Measurements from ENCODE around the gene AGAP9.
"Not testable (repeated sequence)": the region's sequence is repeated elsewhere in the genome, so short reads cannot be mapped to it uniquely, and the experiment has no call there.

AGAP9 gene

DNA sequence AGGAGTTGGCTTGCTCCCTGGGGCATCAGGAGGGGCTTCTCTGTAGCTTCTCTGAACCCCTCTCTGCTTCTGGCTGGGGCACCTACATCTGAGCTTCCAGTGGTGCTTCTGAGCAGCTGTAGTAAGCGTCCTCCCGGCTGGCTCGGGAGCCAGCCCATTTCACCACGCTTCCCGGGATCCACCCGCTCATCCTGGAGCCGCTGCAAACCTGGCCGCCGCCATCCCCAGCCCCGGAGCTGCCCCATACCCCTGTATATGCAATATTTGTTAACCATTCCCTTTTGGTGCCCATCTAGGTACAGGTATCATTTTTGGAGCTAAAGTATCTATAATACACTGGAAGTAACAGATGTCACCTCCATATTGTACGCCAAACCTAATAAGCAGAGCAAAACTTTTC is 38.7 kb downstream of the AGAP9 start:
- DNase-seq = not testable (repeated sequence)

DNA sequence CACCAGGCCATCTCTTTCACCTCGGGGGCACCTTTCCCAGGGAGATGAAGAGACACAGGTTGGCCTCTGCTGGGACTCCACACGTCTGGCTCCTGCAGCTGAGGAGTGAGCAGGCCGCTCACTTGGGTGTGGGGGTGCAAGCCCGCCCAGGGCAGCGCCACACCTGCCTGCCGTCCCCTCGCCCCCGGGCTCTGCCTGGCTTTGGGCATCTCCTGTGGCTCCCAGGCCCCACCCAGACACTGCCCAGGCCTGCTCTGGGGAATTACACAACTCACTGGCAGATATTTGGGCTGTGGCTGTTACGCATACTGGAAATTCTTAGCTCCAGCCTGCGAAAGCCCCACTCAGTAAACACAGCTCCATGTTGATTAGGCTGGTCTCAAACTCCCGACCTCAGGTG is 39.5 kb downstream of the AGAP9 start, which contains the start of gene ANXA8:
TSS of gene ANXA8 (minus strand) at position 193 of the 400 bp plus-strand sequence. CDS start at position 11, 182 bp downstream.
- not testable (repeated sequence) for DNase-seq

DNA sequence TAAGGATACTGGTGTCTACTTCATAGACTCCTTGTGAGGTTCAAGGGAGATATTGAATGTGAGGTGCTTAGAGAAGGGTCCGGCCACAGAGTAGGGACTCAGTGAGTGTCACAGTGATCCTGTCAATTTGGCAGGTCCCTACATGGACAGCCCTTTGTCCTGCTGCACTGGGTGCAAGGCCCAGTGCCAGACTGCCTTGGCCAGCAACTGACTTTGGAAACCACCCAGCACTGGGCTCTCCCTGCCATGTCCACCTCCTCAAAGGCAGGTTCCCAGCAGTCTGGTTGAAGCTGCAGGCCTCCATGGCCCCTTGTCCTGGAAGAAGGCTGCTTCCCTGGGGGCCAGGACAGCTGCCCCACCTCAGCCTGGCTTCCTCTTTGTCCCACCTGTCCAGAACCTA is 41.1 kb downstream of the AGAP9 start:
- not testable (repeated sequence) for DNase-seq

DNA sequence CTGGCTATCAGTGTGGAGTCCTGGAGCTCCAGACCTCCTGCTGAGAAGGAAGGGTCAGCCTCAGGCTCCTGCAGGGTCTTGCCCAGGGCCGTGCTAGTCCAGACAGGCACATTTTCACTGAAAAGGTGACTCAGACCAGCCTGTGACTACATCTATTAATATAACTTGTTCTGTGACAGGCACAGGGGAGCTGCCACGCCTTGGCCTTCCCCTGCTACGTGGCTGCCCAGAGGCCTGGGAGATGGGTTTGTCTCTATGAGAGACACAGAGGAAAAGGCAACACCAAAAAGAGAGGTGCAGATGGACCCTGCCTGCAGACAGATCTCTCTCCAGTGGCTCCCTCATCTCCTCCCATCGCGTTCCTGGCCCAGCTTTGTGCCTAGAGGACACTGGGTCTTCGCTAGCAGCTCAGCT is 41.7 kb downstream of the AGAP9 start:
- not testable (repeated sequence) for DNase-seq

DNA sequence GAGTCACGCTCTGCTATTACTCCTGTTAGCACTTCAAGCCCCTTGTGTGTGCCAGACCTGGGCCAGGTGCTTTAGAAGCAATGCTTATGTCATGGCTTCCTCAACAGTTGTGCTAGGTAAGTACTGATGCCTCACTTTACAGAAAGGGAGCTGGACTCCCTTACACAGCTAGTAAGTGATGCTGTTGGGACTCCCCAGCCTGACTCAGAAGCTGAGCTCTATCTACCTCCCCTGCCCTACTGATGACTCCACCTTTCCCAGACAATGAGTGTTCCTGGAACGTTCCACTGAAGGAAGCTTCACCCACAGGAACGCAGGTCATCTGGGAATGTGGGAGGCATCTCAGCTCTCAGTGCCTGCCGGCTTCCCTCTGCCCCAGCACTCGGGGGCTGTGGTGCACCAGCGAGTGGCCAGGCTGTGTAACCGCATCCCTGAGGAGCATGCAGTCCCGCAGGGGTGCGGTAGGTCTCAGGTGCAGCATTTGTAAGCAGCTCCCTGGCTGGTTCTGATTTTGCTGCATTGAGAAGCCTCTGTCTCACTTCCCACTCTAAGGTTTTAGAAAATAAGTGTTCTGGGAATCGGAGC is 42.2 kb downstream of the AGAP9 start:
- DNase-seq = not testable (repeated sequence)

DNA sequence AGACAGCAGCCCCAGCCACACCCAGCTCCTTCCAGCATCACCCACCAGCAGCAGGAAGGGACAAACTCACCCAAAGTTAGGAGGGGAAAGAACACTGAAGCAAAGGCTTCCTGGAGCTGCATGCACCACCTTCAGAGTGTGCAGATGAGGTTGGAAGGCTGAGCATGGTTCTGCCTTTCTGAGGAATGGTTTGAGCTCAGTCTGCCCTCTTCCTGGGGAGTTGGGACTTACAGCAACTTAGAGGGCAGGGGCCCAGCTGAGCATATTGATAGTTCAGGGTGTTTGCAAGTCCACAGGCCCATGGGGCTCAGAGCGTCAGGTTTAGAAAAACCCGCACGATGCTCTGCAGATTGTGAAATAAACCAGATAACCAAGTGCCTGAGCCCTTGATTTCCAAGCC is 43.3 kb downstream of the AGAP9 start:
- not testable (repeated sequence) for DNase-seq

DNA sequence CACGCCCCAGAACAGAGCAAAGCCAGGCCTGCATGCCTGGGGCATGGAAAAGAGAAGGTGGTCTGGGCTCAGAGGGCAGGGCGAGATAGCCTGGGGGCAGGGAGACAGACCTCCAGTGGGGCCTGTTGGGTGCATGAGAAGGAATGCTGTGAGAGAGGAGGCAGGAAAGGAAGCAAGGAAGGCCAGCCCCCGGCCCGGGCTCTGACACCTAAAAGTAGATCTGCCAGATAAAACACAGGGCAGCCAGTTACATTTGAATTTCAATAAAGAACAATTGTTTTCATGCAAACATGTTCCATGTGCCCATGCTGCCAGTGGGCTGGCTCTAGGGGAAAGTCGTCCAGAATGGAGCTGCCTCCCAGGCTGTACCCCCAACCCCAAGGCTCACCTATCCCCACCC is 45.3 kb downstream of the AGAP9 start:
- DNase-seq = not testable (repeated sequence)

DNA sequence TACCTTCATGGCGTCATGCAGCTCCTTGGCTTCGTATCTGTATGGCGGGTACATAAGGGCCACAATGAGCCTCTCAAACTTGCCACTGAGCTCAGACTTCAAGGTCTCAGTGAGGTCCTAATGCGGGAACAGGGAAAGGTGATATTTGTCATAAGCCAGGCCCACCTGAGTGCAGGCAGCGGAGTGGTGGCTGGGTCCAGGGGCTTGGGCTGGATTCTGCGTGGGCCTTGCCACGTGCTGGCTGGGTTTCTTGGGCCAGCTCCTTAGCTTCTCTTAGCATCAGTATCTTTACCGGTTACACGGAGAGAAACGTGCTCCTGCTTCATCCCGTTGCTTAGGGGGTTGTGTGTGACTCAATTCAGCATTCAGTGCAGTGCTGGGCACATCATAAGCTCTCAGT is 46.4 kb downstream of the AGAP9 start:
- DNase-seq = not testable (repeated sequence)

DNA sequence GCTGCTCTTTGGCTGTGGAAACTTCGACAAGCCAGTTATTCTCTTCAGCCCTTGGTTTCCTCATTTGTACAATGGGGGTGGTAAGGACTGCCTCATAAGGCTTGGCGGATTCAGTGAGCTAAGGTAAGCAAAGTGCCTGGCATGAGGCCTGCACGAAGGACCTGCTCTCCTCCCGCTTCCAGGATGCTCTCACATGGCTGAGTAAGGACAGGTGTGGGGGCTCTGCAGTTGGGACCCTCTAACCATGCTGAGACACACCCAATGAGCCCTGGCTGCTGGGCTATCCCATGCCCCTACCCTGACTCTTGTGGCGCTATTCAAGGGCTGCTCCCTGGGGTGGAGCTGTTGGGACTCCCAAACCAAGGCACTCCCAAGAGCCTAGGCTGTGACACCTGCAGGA is 48.3 kb downstream of the AGAP9 start:
- not testable (repeated sequence) for DNase-seq

DNA sequence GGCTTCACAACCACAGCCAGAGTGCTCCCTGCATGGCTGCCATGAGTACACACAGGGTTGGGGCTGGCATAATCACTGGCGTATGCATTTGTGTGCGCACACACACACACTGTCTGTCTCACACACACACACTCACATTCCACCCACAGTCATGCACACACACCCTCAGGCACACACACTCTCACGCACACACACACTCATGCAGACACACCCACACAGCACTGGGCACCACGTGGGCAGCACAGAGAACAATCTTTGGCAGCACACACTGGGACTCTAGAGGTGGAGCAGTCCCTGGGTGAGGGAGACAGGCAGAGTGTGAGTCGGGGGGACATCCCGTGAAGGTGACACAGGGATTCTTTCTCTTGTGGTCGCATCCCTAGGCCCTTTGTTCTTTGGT is 49.9 kb downstream of the AGAP9 start:
- not testable (repeated sequence) for DNase-seq

DNA sequence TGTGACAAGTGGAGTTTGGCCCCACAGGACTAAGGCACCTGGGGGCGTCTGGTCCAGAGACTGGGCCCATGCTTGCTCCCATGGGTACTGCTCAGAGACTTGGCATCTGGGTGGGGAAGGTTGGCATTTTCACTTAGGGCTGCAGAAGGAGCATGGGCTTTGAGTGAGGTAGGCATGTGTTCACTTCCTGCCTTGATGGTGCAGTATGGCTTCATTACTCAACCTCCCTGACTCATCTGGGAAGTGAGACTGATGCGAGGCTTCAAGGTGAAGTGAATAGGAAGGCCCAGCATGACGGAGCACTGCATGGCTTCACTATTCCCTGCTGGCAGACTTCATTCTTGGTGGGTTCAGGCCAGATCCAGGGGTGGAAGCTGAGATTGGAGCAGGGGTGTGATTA is 50.8 kb downstream of the AGAP9 start:
- not testable (repeated sequence) for DNase-seq

DNA sequence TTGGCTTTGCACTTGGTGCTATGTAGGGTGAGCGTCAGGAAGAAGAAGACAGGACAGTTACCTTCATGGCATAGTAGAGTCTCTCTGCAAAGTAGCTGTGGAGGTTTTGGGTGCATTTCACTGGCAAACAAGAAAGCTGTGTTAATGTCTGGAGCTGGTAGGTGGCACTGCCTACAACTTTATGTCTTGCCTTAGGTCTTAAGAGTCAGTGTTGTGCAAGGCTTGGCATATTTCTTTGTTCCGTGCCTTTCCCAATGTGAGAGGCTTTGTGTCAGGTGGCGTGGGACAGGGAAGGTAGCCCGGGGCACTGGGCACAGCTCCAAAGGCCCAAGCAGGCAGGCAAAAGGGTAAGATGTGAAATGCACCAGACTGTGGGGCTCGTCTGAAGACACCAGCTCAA is 51.4 kb downstream of the AGAP9 start:
- not testable (repeated sequence) for DNase-seq

DNA sequence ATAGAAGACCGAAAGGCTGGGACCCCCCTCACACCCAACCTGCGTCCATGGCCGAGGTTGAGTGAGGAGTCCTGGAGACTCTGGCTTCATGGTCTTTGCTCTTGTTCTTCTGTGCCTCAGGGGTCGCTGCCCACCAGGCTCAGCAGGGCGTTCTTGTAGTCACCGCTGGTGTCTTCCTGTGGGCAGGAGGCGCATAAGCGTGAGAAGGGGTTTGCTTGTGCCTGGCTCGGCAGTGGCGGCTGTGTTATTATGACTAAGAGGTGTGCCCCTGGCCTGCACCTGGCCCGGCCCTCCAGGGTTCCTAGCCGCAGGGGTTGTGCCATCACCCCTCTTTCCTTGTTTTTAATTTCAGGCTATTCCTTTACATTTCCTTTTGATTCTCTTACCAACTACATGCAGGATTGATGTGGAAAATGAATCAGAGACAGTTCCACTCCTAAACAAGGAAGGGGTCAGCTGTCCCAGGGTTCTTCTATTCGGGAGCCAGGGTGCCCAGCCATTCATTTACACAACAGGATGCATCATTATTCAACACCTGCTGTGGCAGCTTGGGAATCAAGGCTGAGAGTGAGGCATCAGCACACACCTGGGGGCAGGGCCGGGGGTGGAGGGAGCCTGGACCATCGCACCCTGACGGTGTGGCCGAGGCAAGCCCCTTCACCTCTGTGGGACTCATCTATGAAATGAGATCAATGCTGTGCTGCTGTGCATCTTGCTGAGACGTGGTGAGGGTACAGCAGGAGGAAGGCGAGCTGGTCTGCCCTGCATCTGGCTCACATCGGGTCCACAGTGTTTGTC is 54.5 kb downstream of the AGAP9 start:
- DNase-seq = not testable (repeated sequence)

DNA sequence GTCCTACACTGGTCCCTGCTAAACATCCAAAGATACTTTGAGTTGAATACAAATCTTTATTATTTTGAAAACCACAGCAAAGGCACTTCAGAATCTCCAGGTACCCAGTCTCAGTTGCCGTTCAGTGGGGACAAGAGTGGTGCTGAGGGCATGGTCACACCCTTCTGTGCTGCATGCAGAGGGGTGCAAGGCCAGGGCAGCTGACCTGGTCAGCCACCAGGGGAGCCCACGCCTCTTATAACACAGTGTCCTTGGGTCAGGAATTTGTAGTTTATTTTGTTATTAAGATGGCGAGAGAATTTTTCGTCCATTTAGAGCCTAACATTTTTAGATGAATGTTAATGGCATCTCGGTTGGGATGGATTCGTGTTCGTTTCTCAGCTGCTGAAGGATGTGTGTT is 55.5 kb downstream of the AGAP9 start:
- not testable (repeated sequence) for DNase-seq

DNA sequence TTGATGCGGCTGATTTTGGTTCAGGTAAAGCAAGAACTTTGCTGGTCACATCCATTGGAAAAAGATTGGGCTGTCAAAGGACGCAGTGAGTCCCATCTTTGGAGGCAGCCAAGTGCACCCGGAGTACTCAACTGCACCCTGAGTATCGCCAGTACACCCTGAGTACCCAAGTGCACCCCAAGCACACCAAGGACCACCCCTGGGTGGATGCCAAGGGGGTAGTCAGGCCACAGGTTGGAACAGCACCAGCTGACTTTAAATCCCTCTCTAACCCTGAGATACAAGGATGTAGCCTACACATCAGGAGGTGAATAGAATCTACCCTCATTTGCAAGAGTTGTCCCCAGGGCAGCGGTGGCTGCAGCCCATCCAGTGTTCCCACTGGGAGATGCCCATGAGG is 56.0 kb downstream of the AGAP9 start:
- not testable (repeated sequence) for DNase-seq

DNA sequence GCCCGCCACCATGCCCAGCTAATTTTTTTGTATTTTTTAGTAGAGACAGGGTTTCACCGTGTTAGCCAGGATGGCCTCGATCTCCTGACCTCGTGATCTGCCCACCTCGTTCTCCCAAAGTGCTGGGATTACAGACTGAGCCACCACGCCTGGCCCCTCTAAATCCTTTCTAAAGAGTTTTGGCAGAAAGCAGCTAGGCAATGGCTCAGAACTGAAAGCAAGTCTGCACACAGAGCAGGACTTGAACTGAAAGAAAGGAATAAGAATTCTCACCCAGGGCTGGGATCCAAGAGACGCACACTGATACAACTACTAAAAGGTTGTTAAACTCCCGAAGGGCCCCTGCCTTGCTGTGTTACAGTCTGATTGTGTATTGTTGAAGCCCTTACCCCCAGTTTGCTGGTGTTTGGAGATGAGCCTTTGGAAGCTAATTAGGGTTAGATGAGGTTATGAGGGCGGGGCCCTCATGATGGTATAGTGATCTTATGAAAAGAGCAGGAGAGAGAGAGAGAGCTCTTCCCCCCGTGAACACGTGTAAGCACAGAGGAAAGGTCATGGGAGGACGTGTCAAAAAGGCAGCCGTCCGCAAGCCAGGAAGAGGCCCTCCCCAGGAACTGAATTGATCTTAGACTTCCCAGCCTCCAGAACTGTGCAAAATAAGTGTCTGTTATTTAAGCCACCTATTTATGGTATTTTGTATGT is 58.1 kb downstream of the AGAP9 start:
- DNase-seq = not testable (repeated sequence)

DNA sequence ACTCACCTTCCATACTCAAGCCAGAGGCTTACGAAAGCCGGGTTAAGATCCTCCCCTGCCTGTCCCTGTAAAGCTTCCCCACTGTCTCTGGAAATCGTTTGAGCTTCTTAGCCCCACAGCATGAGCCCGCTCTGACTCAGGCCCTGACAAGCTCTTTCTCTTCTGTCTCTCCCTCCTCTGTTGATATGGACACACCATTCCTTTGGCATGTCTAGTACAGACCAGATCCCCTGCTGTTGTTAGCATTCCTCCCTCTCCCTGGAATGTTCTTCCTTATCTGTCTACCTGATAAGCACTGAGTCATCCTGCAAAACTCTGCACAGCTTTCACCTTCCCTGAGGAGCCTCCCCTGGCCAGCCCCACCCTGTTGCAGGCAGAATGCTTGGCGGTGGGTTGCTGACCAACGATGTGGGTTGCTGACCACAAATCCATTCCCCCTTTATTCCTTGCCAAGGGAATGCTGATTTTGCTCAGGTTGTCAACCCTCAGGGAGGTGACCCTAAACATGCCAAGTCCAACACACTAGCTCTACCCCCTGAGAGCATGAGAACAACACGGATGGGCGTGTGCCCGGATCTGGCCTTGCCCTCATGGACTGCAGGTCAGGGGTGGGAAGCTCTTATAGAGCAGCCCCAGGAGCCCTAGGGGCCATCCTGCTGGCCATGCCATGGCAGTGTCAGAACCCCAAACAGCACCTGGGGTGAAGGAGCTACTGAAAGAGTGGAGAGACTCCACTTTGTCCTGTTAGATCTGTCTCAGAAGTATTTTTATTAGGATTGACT is 60.7 kb downstream of the AGAP9 start:
- not testable (repeated sequence) for DNase-seq

DNA sequence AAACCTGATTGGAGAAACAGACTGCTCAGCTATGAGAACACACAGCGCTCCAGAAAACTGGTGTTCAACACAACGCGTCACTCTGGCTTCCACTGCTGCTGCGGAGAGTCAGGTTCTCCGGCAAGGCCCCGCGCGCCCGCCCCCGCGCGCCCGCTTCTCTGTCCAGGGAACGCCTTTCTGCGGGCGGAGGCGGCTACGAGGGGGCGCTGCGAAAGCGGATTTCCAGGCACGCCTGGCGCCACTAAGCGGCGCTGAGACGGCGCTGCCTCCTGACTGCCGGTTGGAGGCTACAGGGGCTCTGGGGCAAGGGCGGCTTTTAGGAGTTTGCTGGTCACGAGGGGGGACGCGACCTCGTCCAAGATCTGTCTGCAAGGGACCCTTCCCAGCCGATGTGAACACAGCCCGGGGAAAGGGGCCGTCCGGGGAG is 62.2 kb downstream of the AGAP9 start:
- DNase-seq = not testable (repeated sequence)

DNA sequence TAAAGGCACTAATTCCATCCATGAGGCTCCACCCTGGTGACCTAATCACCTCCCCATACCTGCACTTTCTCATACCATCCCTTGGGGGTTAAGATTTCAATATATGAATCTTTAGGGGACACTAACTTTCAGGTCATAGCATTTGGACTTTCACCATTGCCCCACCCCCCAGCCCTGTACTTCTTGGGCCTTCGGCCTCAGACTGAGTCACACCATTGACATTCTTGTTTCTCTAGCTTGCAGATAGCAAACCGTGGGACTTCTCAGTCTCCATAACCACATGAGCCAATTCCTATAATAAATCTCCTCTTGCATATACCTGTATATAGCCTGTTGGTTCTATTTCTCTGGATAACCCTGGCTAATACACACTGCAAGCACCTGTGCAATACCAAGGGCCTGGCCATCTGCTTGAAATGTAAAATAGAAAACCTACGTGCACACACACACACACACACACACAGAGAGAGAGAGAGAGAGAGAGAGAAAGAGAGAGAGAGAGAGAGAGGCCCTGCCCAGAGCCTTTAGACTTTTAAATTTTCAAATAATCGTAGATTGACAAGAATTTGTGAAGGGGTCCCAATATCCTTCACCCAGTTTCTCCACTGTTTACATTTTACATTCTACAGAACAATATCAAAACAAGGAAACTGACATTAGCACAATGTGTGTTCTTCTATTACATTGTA is 64.8 kb downstream of the AGAP9 start:
- DNase-seq = no peak

DNA sequence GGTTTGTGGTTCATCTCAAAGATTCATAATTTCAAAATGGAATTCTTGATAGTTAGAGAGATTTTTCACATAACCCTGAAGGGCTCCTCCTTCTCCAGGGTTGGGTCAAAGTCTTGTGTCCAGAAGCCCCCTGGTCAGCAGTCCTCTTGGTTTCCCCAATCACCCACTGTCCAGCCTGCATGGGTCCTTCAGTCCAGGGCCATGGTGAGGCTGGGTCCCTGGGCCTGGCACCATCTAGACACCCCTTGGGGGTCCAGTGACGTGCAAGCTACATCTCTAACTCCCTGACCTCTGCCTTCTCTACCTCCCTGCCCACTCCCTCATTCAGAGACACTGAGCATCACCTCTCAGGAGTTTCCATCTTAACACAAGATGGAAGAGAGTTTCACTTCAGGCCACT is 65.6 kb downstream of the AGAP9 start:
- DNase-seq = no peak

DNA sequence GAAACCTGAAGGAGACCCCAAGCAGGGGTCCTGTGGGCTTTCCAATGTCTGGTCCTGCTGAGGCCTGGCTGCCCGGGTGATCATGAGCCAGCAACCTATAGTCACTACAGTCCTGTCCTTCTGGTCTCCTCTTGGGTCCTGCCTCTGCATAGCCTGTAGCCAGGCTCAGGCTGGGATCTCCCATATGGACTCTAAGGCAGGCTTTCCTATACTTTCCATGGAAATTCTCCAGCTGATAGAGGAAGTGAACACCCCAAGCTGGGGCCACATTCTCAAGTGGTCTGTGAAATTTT is 66.0 kb downstream of the AGAP9 start:
- no peak for DNase-seq

DNA sequence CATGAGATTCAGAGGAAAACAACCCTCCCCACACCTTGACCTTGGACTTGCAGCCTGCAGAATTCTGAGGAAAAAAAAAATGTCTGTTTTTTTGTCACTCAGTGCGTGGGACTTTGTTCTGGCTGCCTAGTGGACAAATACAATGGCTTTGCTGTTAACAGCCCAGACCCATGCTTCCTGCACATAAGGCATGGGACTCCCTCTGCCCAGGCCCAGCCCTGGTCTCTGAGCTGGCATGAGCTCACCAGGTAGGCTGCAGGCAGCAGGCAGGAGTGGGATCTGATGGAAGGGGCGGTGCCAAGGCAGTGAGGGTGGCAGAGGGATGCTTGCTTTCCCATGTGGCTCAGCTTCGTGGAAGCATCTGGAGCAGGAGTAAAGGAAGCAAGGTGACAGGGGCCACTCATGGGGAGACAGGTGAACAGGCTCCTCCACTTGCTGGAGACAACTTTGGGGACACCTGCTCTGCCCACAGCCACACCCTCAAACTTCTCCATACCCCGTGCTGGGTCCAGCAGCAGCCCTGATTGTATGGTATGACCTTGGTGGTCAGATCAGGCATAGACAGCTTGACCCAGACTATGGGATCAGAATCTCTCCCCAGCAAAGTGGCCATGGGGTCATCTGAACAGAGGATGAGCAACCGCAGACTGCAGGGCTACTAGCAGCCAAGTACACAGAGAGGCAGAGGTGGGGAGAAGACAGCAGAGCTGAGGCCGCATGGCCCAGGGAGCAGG is 66.5 kb downstream of the AGAP9 start:
- DNase-seq = no peak
